Endothelial cell of umbilical vein (primary cell): ENCODE data around the gene PLEKHH3. TPM values are rescaled to one million over a fixed set of nuclear protein-coding genes. Genes with fewer than 3 reads are reported as not detected.

Source experiments
- BruUV-seq: library from RNA; stranded (reverse); fragments of 400-500 nt; replicated peaks from 2 replicates; lab custom pipeline; 2021; lab: Mats Ljungman, UMichigan
- CTCF ChIA-PET: fragments of 300-600, 350-600 bp; sonication (Branson Sonifier 250); formaldehyde crosslinking; loops from one replicate; lab custom pipeline; 2021; ENCODE audit warnings: antibody characterized with exemption, inconsistent platforms; lab: Charles Lee
- POLR2A ChIA-PET: fragments of 300-600, 350-600 bp; sonication (Branson Sonifier 250); formaldehyde crosslinking; loops from one replicate; lab custom pipeline; 2021; ENCODE audit warnings: antibody characterized with exemption, inconsistent platforms; lab: Charles Lee
- DNase-seq: peaks from one replicate; pipeline ENCODE4 v3.0.0-alpha.2; 2011; ENCODE audit warnings: low read depth, low spot score
- FAIRE-seq: peaks from 2 replicates; lab custom pipeline; 2011; peaks lifted over from hg19 to GRCh38; lab: Jason Lieb, UNC
- H2AFZ ChIP-seq: 2 replicates; pipeline ENCODE4 v1.6.0; 2012; ENCODE audit warnings: low read depth, low read length, control low read depth, inconsistent platforms
- H3K27ac ChIP-seq: 2 replicates; pipeline ENCODE4 v1.5.1; 2011; ENCODE audit warnings: low read depth, mild to moderate bottlenecking, control low read depth, low read length, moderate library complexity; ENCODE audit not compliant: insufficient read depth
- H3K27me3 ChIP-seq, 2 experiments: 2 replicates each; pipeline versions ENCODE4 v1.6.0 to v1.6.1; 2011; ENCODE audit warnings: low read length in 2 of 2, mixed read lengths in 1 of 2; ENCODE audit not compliant: control insufficient read depth in 2 of 2, insufficient read depth in 2 of 2
- H3K36me3 ChIP-seq, 2 experiments: 2 replicates in 1 of 2; 3 replicates in 1 of 2; pipeline ENCODE4 v1.5.1; 2011; ENCODE audit warnings: low read length in 2 of 2, mild to moderate bottlenecking in 1 of 2, moderate library complexity in 1 of 2; ENCODE audit not compliant: control insufficient read depth in 2 of 2, insufficient read depth in 2 of 2; ENCODE audit errors: extremely low read depth in 1 of 2
- H3K4me1 ChIP-seq: 3 replicates; pipeline ENCODE4 v1.5.1; 2011; ENCODE audit warnings: mild to moderate bottlenecking, low read length; ENCODE audit not compliant: control insufficient read depth, insufficient read depth; ENCODE audit errors: extremely low read depth
- H3K4me2 ChIP-seq: 2 replicates; pipeline ENCODE4 v1.6.1; 2011; ENCODE audit warnings: low read length, control low read depth, mixed read lengths; ENCODE audit not compliant: insufficient read depth
- H3K4me3 ChIP-seq, 3 experiments: fragments of 200-600 bp in 1 of 3; sonication (generic), shearing (Covaris generic) in 1 of 3; replicated peaks in 1 of 3; 2 replicates each; pipeline ENCODE4 v1.5.1; 2011 to 2016; ENCODE audit warnings: control low read depth in 3 of 3, low read length in 3 of 3, mild to moderate bottlenecking in 2 of 3, inconsistent platforms in 1 of 3, low read depth in 1 of 3, moderate library complexity in 1 of 3; ENCODE audit not compliant: insufficient read depth in 1 of 3
- H3K79me2 ChIP-seq: 2 replicates; pipeline ENCODE4 v1.6.0; 2012; ENCODE audit warnings: low read length, inconsistent platforms; ENCODE audit not compliant: control insufficient read depth, insufficient read depth
- H3K9ac ChIP-seq: replicated peaks from 2 replicates; pipeline ENCODE3; 2011; ENCODE audit warnings: low read length, control low read depth; ENCODE audit not compliant: insufficient read depth; ENCODE audit errors: extremely low read depth
- H3K9me1 ChIP-seq: replicated peaks from 3 replicates; pipeline ENCODE4 v1.6.0; 2011; ENCODE audit warnings: mild to moderate bottlenecking, low read length; ENCODE audit not compliant: control insufficient read depth, insufficient read depth; ENCODE audit errors: extremely low read depth
- H3K9me3 ChIP-seq: replicated peaks from 2 replicates; pipeline ENCODE4 v1.5.1; 2012; ENCODE audit warnings: low read length, inconsistent platforms; ENCODE audit not compliant: control insufficient read depth, insufficient read depth
- H4K20me1 ChIP-seq: replicated peaks from 2 replicates; pipeline ENCODE3; 2011; ENCODE audit warnings: mild to moderate bottlenecking, low read length; ENCODE audit not compliant: control insufficient read depth, insufficient read depth; ENCODE audit errors: extremely low read depth
- EZH2 ChIP-seq: IDR thresholded peaks from 2 replicates; pipeline ENCODE4 v1.6.1; 2012; ENCODE audit warnings: borderline replicate concordance, low read depth, mild to moderate bottlenecking, moderate library complexity, low read length, inconsistent platforms; ENCODE audit not compliant: severe bottlenecking
- FOS ChIP-seq: IDR thresholded peaks from 2 replicates; pipeline ENCODE4 v1.6.1; 2011; ENCODE audit warnings: mild to moderate bottlenecking, low read length, moderate library complexity, borderline replicate concordance; ENCODE audit not compliant: insufficient read depth
- GATA2 ChIP-seq: IDR thresholded peaks from 2 replicates; pipeline ENCODE4 v1.7.0; 2011; ENCODE audit warnings: low read depth, mild to moderate bottlenecking, moderate library complexity, mixed read lengths, low read length; ENCODE audit not compliant: insufficient read length, insufficient read depth
- JUN ChIP-seq: IDR thresholded peaks from 2 replicates; pipeline ENCODE4 v1.6.1; 2011; ENCODE audit warnings: borderline replicate concordance, low read depth; ENCODE audit not compliant: insufficient read length, insufficient read depth
- MYC ChIP-seq: IDR thresholded peaks from one replicate; pipeline ENCODE4 v1.6.1; 2011; ENCODE audit warnings: mild to moderate bottlenecking, low read depth, low read length
- POLR2A ChIP-seq: IDR thresholded peaks from 2 replicates; pipeline ENCODE4 v1.6.1; 2012; ENCODE audit warnings: low read depth, mild to moderate bottlenecking, control low read depth, low read length
- POLR2AphosphoS5 ChIP-seq: IDR thresholded peaks from 2 replicates; pipeline ENCODE4 v1.6.1; 2012; ENCODE audit warnings: low read depth, mild to moderate bottlenecking, control low read depth, low read length, moderate library complexity; ENCODE audit not compliant: insufficient read depth
- dilution Hi-C: fragments of 300-500 bp; cut with MboI; formaldehyde crosslinking; loops from one replicate; pipeline ENCODE4 v1.15.0; 2019; ENCODE audit warnings: low sequenced_read_pairs; ENCODE audit not compliant: extremely low pct_ligation_motif_present
- intact Hi-C: fragments of 100-400 bp; cut with micrococcal nuclease; formaldehyde crosslinking; loops from one replicate; pipeline ENCODE4 v1.10.0; 2022
- polyA plus RNA-seq, 4 experiments: library from polyadenylated mRNA; depleted of rRNA in 3 of 4; stranded (reverse) in 3 of 4; unstranded in 1 of 4; fragments of >200 nt; gene quantifications; 2 replicates each; pipeline versions ENCODE4 v1.2.1 to v1.2.3, GENCODE V29; 2011 to 2012; ENCODE audit warnings: missing spikeins in 1 of 4
- total RNA-seq: library from RNA; stranded (reverse); gene quantifications from 2 replicates; pipeline ENCODE4 v1.2.3, GENCODE V29; 2021
- TF ChIP-seq, protein P1 (sequence below), 2 donors: IDR thresholded peaks; 1 replicate in 1 of 2; 2 replicates in 1 of 2; pipeline ENCODE4 v1.5.1; 2011; ENCODE audit warnings: low read length in 2 of 2, mild to moderate bottlenecking in 2 of 2, moderate library complexity in 2 of 2, control low read depth in 1 of 2, inconsistent platforms in 1 of 2, low read depth in 1 of 2; ENCODE audit not compliant: insufficient read depth in 1 of 2; ENCODE audit errors: extremely low read depth in 1 of 2
- TF ChIP-seq, protein P2 (sequence below): IDR thresholded peaks from 2 replicates; pipeline ENCODE4 v1.6.1; 2011; ENCODE audit not compliant: insufficient read depth, insufficient read length

PLEKHH3 gene
- total and polyA plus RNA-seq, 2 donors (not counting 3 experiments of a cell fraction or from before 2014, with no cell fraction given): 5.4 to 11.3 TPM

DNA sequence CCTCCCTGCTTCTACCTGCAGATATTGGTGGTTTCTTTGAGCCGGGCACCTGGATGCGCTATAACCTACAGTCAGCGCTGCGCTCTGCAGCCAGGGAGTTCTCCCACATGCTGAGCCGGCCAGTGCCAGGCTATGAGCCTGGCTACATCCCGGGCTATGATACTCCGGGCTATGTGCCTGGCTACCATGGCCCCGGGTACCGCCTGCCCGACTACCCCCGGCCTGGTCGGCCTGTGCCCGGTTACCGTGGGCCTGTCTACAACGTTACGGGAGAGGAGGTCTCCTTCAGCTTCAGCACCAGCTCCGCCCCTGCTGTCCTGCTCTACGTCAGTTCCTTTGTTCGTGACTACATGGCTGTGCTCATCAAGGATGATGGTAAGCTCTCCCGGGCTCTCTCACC is 18.7 kb upstream of the PLEKHH3 start:
- Histone ChIP-seq H3K9ac (no peak overlapping the region), H3K4me1 (no peaks in the 10 kb centered on the region), H3K27me3 (no peaks in the 10 kb centered on the region), H2AFZ (no peak overlapping the region), H3K4me3 (no peak overlapping the region), H3K9me3 (no peaks in the 10 kb centered on the region), H3K79me2 (no peaks in the 10 kb centered on the region), H3K27ac (no peak overlapping the region), H4K20me1 (no peaks in the 10 kb centered on the region), H3K9me1 (no peaks in the 10 kb centered on the region), H3K4me2 (no peak overlapping the region), H3K36me3 (peaks cover 2 to 7% of the 10 kb centered on the region in 2 experiments)
- FAIRE-seq: no peak
- ChIA-PET POLR2A (no interaction called here), CTCF (interaction anchor here (0.9 to 1.2 kb wide), 3 partner anchors 11 to 118 kb away, joined by 4 to 5 read pairs (median 4); partner anchors contain the start of gene PSMC3IP)
- dilution Hi-C loops: no loop called here
- intact Hi-C loops: no loop called here
- no TSS peak for BruUV-seq
- DNase-seq: no peak
- TF ChIP-seq POLR2AphosphoS5: no peak
- TF ChIP-seq, protein P1, sequence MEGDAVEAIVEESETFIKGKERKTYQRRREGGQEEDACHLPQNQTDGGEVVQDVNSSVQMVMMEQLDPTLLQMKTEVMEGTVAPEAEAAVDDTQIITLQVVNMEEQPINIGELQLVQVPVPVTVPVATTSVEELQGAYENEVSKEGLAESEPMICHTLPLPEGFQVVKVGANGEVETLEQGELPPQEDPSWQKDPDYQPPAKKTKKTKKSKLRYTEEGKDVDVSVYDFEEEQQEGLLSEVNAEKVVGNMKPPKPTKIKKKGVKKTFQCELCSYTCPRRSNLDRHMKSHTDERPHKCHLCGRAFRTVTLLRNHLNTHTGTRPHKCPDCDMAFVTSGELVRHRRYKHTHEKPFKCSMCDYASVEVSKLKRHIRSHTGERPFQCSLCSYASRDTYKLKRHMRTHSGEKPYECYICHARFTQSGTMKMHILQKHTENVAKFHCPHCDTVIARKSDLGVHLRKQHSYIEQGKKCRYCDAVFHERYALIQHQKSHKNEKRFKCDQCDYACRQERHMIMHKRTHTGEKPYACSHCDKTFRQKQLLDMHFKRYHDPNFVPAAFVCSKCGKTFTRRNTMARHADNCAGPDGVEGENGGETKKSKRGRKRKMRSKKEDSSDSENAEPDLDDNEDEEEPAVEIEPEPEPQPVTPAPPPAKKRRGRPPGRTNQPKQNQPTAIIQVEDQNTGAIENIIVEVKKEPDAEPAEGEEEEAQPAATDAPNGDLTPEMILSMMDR (IDR thresholded peaks at IDR 0.05; ENCODE audit: extremely low read depth in 1 of 2, insufficient read depth in 1 of 2, low read depth in 1 of 2, low read length in 2 of 2): no peak
- no peak for TF ChIP-seq JUN
- TF ChIP-seq POLR2A: no peak
- no peak for TF ChIP-seq EZH2
- TF ChIP-seq, protein P2, sequence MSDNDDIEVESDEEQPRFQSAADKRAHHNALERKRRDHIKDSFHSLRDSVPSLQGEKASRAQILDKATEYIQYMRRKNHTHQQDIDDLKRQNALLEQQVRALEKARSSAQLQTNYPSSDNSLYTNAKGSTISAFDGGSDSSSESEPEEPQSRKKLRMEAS: no peak
- TF ChIP-seq FOS: no peak
- no peak for TF ChIP-seq MYC
- no peak for TF ChIP-seq GATA2
